GM23338 (cell line): ENCODE data around the gene TBC1D10B. TPM values are rescaled to one million over a fixed set of nuclear protein-coding genes. Genes with fewer than 3 reads are reported as not detected.

ENCODE experiments used
- ATAC-seq: fragments of 200-7000 bp; cut with Tn5 transposase; 3 replicates; pipeline ENCODE4 v1.9.1; 2020
- DNase-seq: peaks from one replicate; pipeline ENCODE4 v3.0.0-alpha.2; 2015; ENCODE audit warnings: low spot score
- H2AFZ ChIP-seq: fragments of 200-600 bp; sonication (generic); 2 replicates; pipeline ENCODE4 v1.8.0; 2016; ENCODE audit warnings: antibody characterized with exemption, mild to moderate bottlenecking, moderate library complexity
- H3F3A ChIP-seq: fragments of 200-600 bp; sonication (generic); replicated peaks from 2 replicates; pipeline ENCODE4 v1.8.0; 2017; ENCODE audit warnings: antibody characterized with exemption, mixed run types, low read depth
- H3K27ac ChIP-seq: fragments of 200-600 bp; sonication (generic); 2 replicates; pipeline ENCODE4 v1.6.1; 2016; ENCODE audit warnings: low read depth
- H3K27me3 ChIP-seq: fragments of 200-600 bp; sonication (generic); 2 replicates; pipeline ENCODE4 v1.8.0; 2016; ENCODE audit warnings: mild to moderate bottlenecking, mixed run types, moderate library complexity; ENCODE audit not compliant: insufficient read depth
- H3K36me3 ChIP-seq: fragments of 200-600 bp; sonication (generic); 2 replicates; pipeline ENCODE4 v1.8.0; 2016; ENCODE audit warnings: mild to moderate bottlenecking; ENCODE audit not compliant: insufficient read depth
- H3K4me1 ChIP-seq: fragments of 200-600 bp; sonication (generic); 2 replicates; pipeline ENCODE4 v1.8.0; 2016; ENCODE audit warnings: mild to moderate bottlenecking, moderate library complexity; ENCODE audit not compliant: insufficient read depth
- H3K4me2 ChIP-seq: fragments of 200-600 bp; sonication (generic); 2 replicates; pipeline ENCODE4 v1.7.1; 2017; ENCODE audit warnings: mixed run types
- H3K4me3 ChIP-seq: fragments of 200-600 bp; sonication (generic); 2 replicates; pipeline ENCODE4 v1.6.1; 2016; ENCODE audit warnings: mixed run types
- H3K79me2 ChIP-seq: fragments of 200-600 bp; sonication (generic); replicated peaks from 2 replicates; pipeline ENCODE4 v1.8.0; 2017; ENCODE audit warnings: mild to moderate bottlenecking; ENCODE audit not compliant: insufficient read depth
- H3K9me2 ChIP-seq: fragments of 200-600 bp; sonication (generic); 2 replicates; pipeline ENCODE4 v1.8.0; 2017; ENCODE audit not compliant: insufficient read depth
- H4K20me1 ChIP-seq: fragments of 200-600 bp; sonication (generic); replicated peaks from 2 replicates; pipeline ENCODE4 v1.8.0; 2017; ENCODE audit warnings: mild to moderate bottlenecking; ENCODE audit not compliant: insufficient read depth
- H3K27ac Mint-ChIP-seq: 2 replicates; pipeline ENCODE4 v1.8.0; 2020; ENCODE audit warnings: inconsistent platforms, mild to moderate bottlenecking, moderate library complexity, mixed read lengths
- H3K27me3 Mint-ChIP-seq: 3 replicates; pipeline ENCODE4 v1.8.0; 2022; ENCODE audit warnings: low read depth, mild to moderate bottlenecking, moderate library complexity, mixed read lengths, inconsistent platforms; ENCODE audit not compliant: insufficient read depth, poor library complexity
- H3K36me3 Mint-ChIP-seq: 3 replicates; pipeline ENCODE4 v1.8.0; 2021; ENCODE audit warnings: low read depth, mild to moderate bottlenecking, inconsistent platforms, moderate library complexity, mixed read lengths
- H3K4me1 Mint-ChIP-seq: 3 replicates; pipeline ENCODE4 v1.8.0; 2020; ENCODE audit warnings: mild to moderate bottlenecking, inconsistent platforms, mixed read lengths
- H3K4me3 Mint-ChIP-seq: 3 replicates; pipeline ENCODE4 v1.8.0; 2021; ENCODE audit warnings: moderate library complexity, mild to moderate bottlenecking, inconsistent platforms, mixed read lengths
- H3K9me3 Mint-ChIP-seq: 3 replicates; pipeline ENCODE4 v1.8.0; 2020; ENCODE audit warnings: moderate library complexity, mild to moderate bottlenecking, inconsistent platforms, mixed read lengths
- CREB1 ChIP-seq: fragments of 250-450 bp; sonication (Bioruptor Pico); IDR thresholded peaks from 2 replicates; pipeline ENCODE4 v1.5.0; 2020; ENCODE audit warnings: low read depth, mild to moderate bottlenecking, moderate library complexity
- CTCF ChIP-seq, 2 experiments: fragments of 200-600 bp in 1 of 2; sonication (generic) in 1 of 2; conservative IDR thresholded peaks; 2 replicates each; pipeline versions ENCODE4 v1.5.1 to v1.6.1; 2016 to 2017; ENCODE audit warnings: antibody characterized with exemption in 2 of 2, low read depth in 2 of 2, mild to moderate bottlenecking in 2 of 2, moderate library complexity in 1 of 2
- EZH2 ChIP-seq: fragments of 200-600 bp; sonication (generic); IDR thresholded peaks from one replicate; pipeline ENCODE4 v1.8.0; 2017; ENCODE audit warnings: antibody characterized with exemption, mild to moderate bottlenecking, low read depth; ENCODE audit not compliant: unreplicated experiment
- EZH2phosphoT487 ChIP-seq: fragments of 200-600 bp; sonication (generic); IDR thresholded peaks from one replicate; pipeline ENCODE4 v1.8.1; 2018; ENCODE audit warnings: antibody characterized with exemption; ENCODE audit not compliant: unreplicated experiment
- JUNB ChIP-seq: IDR thresholded peaks from one replicate; pipeline ENCODE4 v1.6.1; 2016; ENCODE audit warnings: antibody characterized with exemption; ENCODE audit not compliant: unreplicated experiment
- NANOG ChIP-seq: IDR thresholded peaks from 2 replicates; pipeline ENCODE4 v1.6.1; 2016; ENCODE audit warnings: antibody characterized with exemption, borderline replicate concordance
- POLR2AphosphoS5 ChIP-seq: IDR thresholded peaks from 2 replicates; pipeline ENCODE4 v1.6.1; 2016; ENCODE audit warnings: antibody characterized with exemption, low read depth
- REST ChIP-seq: IDR thresholded peaks from one replicate; pipeline ENCODE4 v1.6.1; 2018; ENCODE audit warnings: antibody characterized with exemption; ENCODE audit not compliant: unreplicated experiment
- STAT1 ChIP-seq: IDR thresholded peaks from one replicate; pipeline ENCODE4 v1.6.1; 2016; ENCODE audit warnings: antibody characterized with exemption; ENCODE audit not compliant: unreplicated experiment
- ZNF114 ChIP-seq: fragments of 250-450 bp; sonication (Bioruptor Pico); IDR thresholded peaks from 2 replicates; pipeline ENCODE4 v1.5.0; 2020; ENCODE audit warnings: mild to moderate bottlenecking, moderate library complexity
- ZNF331 ChIP-seq: fragments of 250-450 bp; sonication (Bioruptor Pico); IDR thresholded peaks from 2 replicates; pipeline ENCODE4 v1.5.0; 2020; ENCODE audit warnings: low read depth, mild to moderate bottlenecking, moderate library complexity
- ZNF462 ChIP-seq: fragments of 250-450 bp; sonication (Bioruptor Pico); IDR thresholded peaks from 2 replicates; pipeline ENCODE4 v1.5.0; 2020; ENCODE audit warnings: mild to moderate bottlenecking, moderate library complexity
- polyA plus RNA-seq: library from polyadenylated mRNA; unstranded; fragments of >200 nt; fragmentation: Nextera tagmentation; extraction: Ambion mirVana; gene quantifications from 2 replicates; pipeline ENCODE4 v1.2.1, GENCODE V29; 2016
- total RNA-seq: library from RNA; depleted of rRNA; stranded (reverse); fragments of >200 nt; shearing (Covaris generic); gene quantifications from 2 replicates; pipeline ENCODE4 v1.2.3, GENCODE V29; 2014
- TF ChIP-seq, protein P1 (sequence below): IDR thresholded peaks from 2 replicates; pipeline ENCODE4 v1.6.1; 2016; ENCODE audit warnings: antibody characterized with exemption

TBC1D10B gene
- total and polyA plus RNA-seq, 2 experiments from 2014 or later = 13.3 to 30.8 TPM

DNA sequence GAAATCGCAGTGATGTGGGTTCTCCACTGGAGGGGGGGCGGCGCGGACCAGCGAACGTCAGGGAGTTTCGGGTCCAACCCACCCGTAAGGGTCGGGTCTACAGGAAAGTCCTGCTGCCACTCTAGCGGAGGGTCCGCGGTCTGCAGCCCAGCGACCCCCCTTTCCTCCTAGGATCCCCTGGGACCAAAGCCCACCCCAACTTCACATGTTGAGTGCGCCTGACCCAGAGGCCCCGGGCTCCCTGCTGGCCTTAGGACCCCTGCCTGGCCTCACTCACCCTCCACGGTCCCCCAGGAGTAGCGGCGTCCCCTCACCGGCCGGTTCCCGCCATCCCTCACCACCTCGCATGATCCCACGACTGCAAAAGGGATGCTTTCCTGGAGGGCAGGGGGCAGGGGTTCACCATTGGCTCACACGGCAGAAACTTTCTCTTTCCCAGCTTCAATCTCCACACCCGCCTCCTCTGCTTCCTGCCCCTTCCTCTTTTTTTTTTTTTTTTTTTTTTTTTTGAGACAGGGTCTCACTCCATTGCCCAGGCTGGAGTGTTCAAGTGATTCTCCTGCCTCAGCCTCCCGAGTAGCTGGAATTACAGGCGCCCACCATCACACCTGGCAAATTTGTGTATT, 9.0 kb upstream of the TBC1D10B start:
- Histone ChIP-seq H3K4me2 (peak overlapping the region; percentile 99), H2AFZ (peak overlapping the region; percentile 84), H3K79me2 (0 out of 2 replicates have a peak, but pooled peaks cover 4% of the 10 kb centered on the region), H3K9me2 (no peaks in the 10 kb centered on the region), H3F3A (peaks cover 24% of the 10 kb centered on the region), H3K36me3 (no peaks in the 10 kb centered on the region), H3K27ac (no peak overlapping the region), H3K27me3 (no peaks in the 10 kb centered on the region), H3K4me3 (peak overlapping the region; percentile 94), H3K4me1 (peaks cover 11% of the 10 kb centered on the region), H4K20me1 (no peaks in the 10 kb centered on the region)
- DNase-seq (no peak), ATAC-seq (no peak)
- Mint-ChIP-seq H3K27ac (no peak overlapping the region; the same call in 1 of the 2 replicates), H3K4me1 (peaks cover 24% of the 10 kb centered on the region), H3K9me3 (no peaks in the 10 kb centered on the region; the same call in none of the 3 replicates), H3K4me3 (peak overlapping the region; percentile 93), H3K27me3 (peaks cover 26% of the 10 kb centered on the region), H3K36me3 (peaks cover 3% of the 10 kb centered on the region; the same call in 2 of the 3 replicates)
- TF ChIP-seq ZNF114 (CRISPR knock-in tag) = no peak
- no peak for TF ChIP-seq NANOG
- no peak for TF ChIP-seq STAT1
- TF ChIP-seq CTCF (conservative IDR thresholded peaks at IDR 0.05; ENCODE audit: low read depth in 2 of 2) = no peak
- no peak for TF ChIP-seq EZH2phosphoT487
- no peak for TF ChIP-seq POLR2AphosphoS5
- TF ChIP-seq REST = no peak
- TF ChIP-seq EZH2 = no peak
- TF ChIP-seq ZNF462 (CRISPR knock-in tag) = no peak
- TF ChIP-seq, protein P1, sequence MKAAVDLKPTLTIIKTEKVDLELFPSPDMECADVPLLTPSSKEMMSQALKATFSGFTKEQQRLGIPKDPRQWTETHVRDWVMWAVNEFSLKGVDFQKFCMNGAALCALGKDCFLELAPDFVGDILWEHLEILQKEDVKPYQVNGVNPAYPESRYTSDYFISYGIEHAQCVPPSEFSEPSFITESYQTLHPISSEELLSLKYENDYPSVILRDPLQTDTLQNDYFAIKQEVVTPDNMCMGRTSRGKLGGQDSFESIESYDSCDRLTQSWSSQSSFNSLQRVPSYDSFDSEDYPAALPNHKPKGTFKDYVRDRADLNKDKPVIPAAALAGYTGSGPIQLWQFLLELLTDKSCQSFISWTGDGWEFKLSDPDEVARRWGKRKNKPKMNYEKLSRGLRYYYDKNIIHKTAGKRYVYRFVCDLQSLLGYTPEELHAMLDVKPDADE = no peak
- no peak for TF ChIP-seq JUNB
- TF ChIP-seq ZNF331 (CRISPR knock-in tag) = no peak
- no peak for TF ChIP-seq CREB1 (CRISPR knock-in tag)
